KMS-11 (cell line): ENCODE measurements around the gene RNF151.
A peak's percentile ranks its signal among the peaks of the same experiment; 100 is the strongest.

Experiments
- H2AFZ ChIP-seq: fragments of 200-600 bp; sonication (generic); 2 replicates; pipeline ENCODE4 v1.6.1; 2016; ENCODE audit warnings: antibody characterized with exemption, mixed run types, low read depth
- H3K27ac ChIP-seq: fragments of 200-600 bp; sonication (generic); 2 replicates; pipeline ENCODE4 v1.6.1; 2016; ENCODE audit warnings: mild to moderate bottlenecking, mixed run types
- H3K27me3 ChIP-seq: fragments of 200-600 bp; sonication (generic); 2 replicates; pipeline ENCODE4 v1.6.1; 2017; ENCODE audit warnings: mild to moderate bottlenecking, low read depth, mixed run types, moderate library complexity; ENCODE audit not compliant: insufficient read depth
- H3K36me3 ChIP-seq: fragments of 200-600 bp; sonication (generic); 2 replicates; pipeline ENCODE4 v1.6.1; 2017; ENCODE audit warnings: mild to moderate bottlenecking, mixed run types; ENCODE audit not compliant: insufficient read depth
- H3K4me1 ChIP-seq: fragments of 200-600 bp; sonication (generic); 2 replicates; pipeline ENCODE4 v1.6.1; 2016; ENCODE audit warnings: mild to moderate bottlenecking, low read depth, mixed run types; ENCODE audit not compliant: poor library complexity, severe bottlenecking
- H3K4me2 ChIP-seq: fragments of 200-600 bp; sonication (generic); 2 replicates; pipeline ENCODE4 v1.7.0; 2016; ENCODE audit warnings: mild to moderate bottlenecking, mixed run types
- H3K4me3 ChIP-seq: fragments of 200-600 bp; sonication (generic); IDR thresholded peaks from 2 replicates; pipeline ENCODE4 v1.6.1; 2017; ENCODE audit warnings: low read depth, low read length, mixed read lengths; ENCODE audit not compliant: insufficient read depth
- H3K79me2 ChIP-seq: fragments of 200-600 bp; sonication (generic); 2 replicates; pipeline ENCODE4 v1.6.1; 2016; ENCODE audit warnings: low read depth, mixed run types; ENCODE audit not compliant: insufficient read depth
- H3K9ac ChIP-seq: fragments of 200-600 bp; sonication (generic); 2 replicates; pipeline ENCODE4 v1.6.1; 2016; ENCODE audit warnings: mild to moderate bottlenecking, mixed run types
- H4K20me1 ChIP-seq: fragments of 200-600 bp; sonication (generic); 2 replicates; pipeline ENCODE4 v1.6.1; 2016; ENCODE audit warnings: mild to moderate bottlenecking, mixed run types; ENCODE audit not compliant: insufficient read depth
- TF ChIP-seq, protein P1 (sequence below): fragments of 200-600 bp; sonication (generic); conservative IDR thresholded peaks from 2 replicates; pipeline ENCODE4 v1.6.1; 2017; ENCODE audit warnings: low read depth, mild to moderate bottlenecking, antibody characterized with exemption, low read length, moderate library complexity, mixed read lengths

The RNF151 gene

GRCh38 chr16:1968146-1968953 lies 1.7 kb downstream of the RNF151 start:
- TF ChIP-seq, protein P1, sequence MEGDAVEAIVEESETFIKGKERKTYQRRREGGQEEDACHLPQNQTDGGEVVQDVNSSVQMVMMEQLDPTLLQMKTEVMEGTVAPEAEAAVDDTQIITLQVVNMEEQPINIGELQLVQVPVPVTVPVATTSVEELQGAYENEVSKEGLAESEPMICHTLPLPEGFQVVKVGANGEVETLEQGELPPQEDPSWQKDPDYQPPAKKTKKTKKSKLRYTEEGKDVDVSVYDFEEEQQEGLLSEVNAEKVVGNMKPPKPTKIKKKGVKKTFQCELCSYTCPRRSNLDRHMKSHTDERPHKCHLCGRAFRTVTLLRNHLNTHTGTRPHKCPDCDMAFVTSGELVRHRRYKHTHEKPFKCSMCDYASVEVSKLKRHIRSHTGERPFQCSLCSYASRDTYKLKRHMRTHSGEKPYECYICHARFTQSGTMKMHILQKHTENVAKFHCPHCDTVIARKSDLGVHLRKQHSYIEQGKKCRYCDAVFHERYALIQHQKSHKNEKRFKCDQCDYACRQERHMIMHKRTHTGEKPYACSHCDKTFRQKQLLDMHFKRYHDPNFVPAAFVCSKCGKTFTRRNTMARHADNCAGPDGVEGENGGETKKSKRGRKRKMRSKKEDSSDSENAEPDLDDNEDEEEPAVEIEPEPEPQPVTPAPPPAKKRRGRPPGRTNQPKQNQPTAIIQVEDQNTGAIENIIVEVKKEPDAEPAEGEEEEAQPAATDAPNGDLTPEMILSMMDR = no peak
- H3K27ac ChIP-seq = no peak overlapping the region
- no peak overlapping the region for H3K4me2 ChIP-seq
- H3K4me3 ChIP-seq = no peak overlapping the region
- peaks cover 10% of the 10 kb centered on the region for H3K4me1 ChIP-seq
- no peaks in the 10 kb centered on the region; the same call in 1 of the 2 replicates for H3K36me3 ChIP-seq
- no peaks in the 10 kb centered on the region for H3K27me3 ChIP-seq
- H4K20me1 ChIP-seq = no peaks in the 10 kb centered on the region
- no peak overlapping the region for H3K9ac ChIP-seq
- H3K79me2 ChIP-seq = peaks cover 19% of the 10 kb centered on the region
- H2AFZ ChIP-seq = no peak overlapping the region

DNA sequence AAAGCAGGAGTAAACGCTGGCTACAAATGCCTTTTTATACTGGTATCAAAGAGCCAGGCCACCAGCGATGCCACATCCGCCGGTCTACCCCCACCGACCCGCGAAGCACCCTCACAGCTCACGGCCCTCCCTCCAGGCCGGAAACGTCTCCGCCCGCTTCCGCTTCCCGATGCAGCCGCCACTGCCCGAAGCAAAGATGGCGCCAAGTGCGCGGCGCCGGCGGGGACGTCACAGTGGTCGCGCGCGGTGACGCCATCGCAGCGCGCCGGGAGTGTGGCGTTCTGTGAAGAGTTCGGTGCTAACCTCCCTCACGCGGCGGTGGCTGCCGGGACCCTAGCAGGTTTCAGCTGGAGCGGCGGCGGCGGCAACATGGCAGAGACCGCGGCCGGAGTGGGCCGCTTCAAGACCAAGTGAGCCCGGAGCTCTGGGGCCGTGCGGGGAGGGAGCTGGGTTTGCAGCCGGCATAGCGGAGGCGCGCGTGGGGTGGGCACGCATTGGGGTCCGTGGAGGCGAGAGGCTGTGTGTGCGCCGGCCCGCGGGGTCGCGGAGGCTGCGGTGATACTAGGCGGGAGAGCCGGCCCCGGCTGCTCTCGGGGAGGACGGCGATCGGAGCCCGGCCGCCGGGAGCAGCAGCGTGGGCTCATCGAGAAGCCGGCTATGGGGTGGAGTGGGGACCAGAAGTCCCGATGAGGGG lies 5.3 kb downstream of the RNF151 start, which contains the start of gene TBL3:
Gene TBL3 (plus strand): TSS at position 258 of the 694 bp plus-strand sequence. CDS start 112 bp downstream, at position 370.
- no peak within 1 kb of the TSS for H3K4me3 ChIP-seq
- H3K27ac ChIP-seq = peak within 1 kb of the TSS; percentile 78
- peak within 1 kb of the TSS; percentile 93 for H3K9ac ChIP-seq
- peak within 1 kb of the TSS; percentile 93 for H2AFZ ChIP-seq
- peak within 1 kb of the TSS; percentile 95 for H3K4me2 ChIP-seq
- peaks cover 10% of the 10 kb centered on the region for H3K4me1 ChIP-seq
- H3K79me2 ChIP-seq = peaks cover 20% of the 10 kb centered on the region
- H4K20me1 ChIP-seq = no peaks in the 10 kb centered on the region
- TF ChIP-seq, protein P1 = no peak
- H3K27me3 ChIP-seq = no peaks in the 10 kb centered on the region
- no peaks in the 10 kb centered on the region; the same call in 1 of the 2 replicates for H3K36me3 ChIP-seq

DNA sequence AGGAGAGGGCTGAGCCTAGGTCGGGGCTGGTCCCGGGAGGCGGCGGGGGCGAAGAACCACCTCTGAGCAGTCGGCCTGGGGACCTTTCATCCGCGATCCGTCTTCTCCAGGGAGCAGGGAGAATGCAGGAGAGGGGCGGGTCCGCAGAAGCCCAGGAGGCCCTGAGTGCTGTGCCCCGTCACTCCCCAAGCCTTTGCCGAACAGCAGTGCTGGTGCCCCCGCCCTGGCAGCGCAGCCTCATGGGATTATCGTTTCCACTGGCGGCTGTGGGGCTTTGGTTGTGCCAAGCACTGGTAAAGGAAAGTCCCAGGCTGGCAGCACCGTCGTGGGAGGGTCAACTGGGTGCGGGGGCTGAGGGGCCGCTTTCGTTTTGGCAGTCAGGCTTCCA lies 5.8 kb downstream of the RNF151 start:
- Histone ChIP-seq H4K20me1 (no peaks in the 10 kb centered on the region), H3K4me1 (peaks cover 10% of the 10 kb centered on the region), H3K4me3 (no peak overlapping the region), H3K4me2 (peak overlapping the region; percentile 95), H3K9ac (peak overlapping the region; percentile 93), H3K27me3 (no peaks in the 10 kb centered on the region), H3K79me2 (peaks cover 20% of the 10 kb centered on the region), H3K36me3 (no peaks in the 10 kb centered on the region; the same call in 1 of the 2 replicates), H2AFZ (peak overlapping the region; percentile 93), H3K27ac (peak overlapping the region; percentile 78)
- TF ChIP-seq, protein P1 = no peak

DNA sequence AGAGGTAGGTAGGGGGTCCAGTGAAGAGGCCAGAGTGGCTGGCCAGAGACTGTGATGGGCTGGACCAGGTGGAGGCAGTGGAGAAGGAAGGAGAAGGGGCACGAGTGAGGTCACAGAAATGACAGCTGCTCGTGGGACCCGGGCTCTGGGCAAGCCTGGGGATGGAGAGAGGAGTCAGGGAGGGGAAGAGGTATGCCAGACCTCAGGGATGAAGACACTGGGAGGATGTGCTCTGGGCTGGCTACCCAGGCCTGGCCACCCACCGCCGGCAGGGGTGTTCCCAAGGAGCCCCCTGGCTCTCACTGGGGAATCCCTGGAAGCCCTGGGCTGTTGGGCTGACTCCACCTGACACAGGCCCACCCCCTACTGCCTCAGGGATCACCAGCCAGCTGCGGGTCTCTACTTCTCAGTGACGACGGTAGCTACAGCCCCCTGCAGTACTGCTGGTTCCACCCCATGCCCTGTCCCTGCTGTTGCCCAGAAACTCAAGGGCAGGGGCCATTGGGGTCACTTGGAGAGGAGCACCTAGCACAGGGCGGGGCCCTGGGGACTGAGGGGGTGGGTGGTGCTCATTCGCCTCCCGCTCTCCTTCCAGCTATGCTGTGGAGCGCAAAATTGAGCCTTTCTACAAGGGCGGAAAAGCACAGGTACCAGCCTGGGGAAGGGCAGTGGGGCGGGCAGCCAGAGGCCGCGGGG lies 7.0 kb downstream of the RNF151 start:
- Histone ChIP-seq H3K4me2 (peak overlapping the region; percentile 95; the same call in 1 of the 2 replicates), H3K27me3 (no peaks in the 10 kb centered on the region), H2AFZ (no peak overlapping the region), H3K36me3 (no peaks in the 10 kb centered on the region; the same call in 1 of the 2 replicates), H3K4me1 (peaks cover 10% of the 10 kb centered on the region), H3K27ac (no peak overlapping the region), H3K9ac (no peak overlapping the region), H3K79me2 (peaks cover 20% of the 10 kb centered on the region), H3K4me3 (no peak overlapping the region), H4K20me1 (no peaks in the 10 kb centered on the region)
- TF ChIP-seq, protein P1 = no peak
